HepG2 (cell line): ENCODE measurements around the gene CACNA1I. TPM values are rescaled to one million over a fixed set of nuclear protein-coding genes. Genes with fewer than 3 reads are reported as not detected.

Experiments used
- CHCHD3 ChIP-seq: sonication (generic); formaldehyde crosslinking; IDR thresholded peaks from 2 replicates; pipeline ENCODE4 v1.8.0; 2022; ENCODE audit warnings: mild to moderate bottlenecking, missing genetic modification reagents, moderate library complexity
- ELF1 ChIP-seq: sonication (generic); formaldehyde crosslinking; IDR thresholded peaks from 2 replicates; pipeline ENCODE4 v1.4.0; 2020; ENCODE audit warnings: missing genetic modification reagents
- POGZ ChIP-seq: sonication (generic); formaldehyde crosslinking; IDR thresholded peaks from 2 replicates; pipeline ENCODE4 v1.4.0; 2020; ENCODE audit warnings: mild to moderate bottlenecking, missing genetic modification reagents
- ZMYM2 ChIP-seq: sonication (generic); formaldehyde crosslinking; IDR thresholded peaks from 2 replicates; pipeline ENCODE4 v1.8.0; 2022; ENCODE audit warnings: mild to moderate bottlenecking, missing genetic modification reagents
- polyA plus RNA-seq, 8 experiments: library from polyadenylated mRNA; depleted of rRNA in 3 of 8; stranded (reverse) in 7 of 8; unstranded in 1 of 8; fragments of >200 nt; fragmentation: Illumina TruSeq in 4 of 8; extraction: Trizol in 4 of 8; gene quantifications; 2 replicates each; pipeline versions ENCODE4 v1.2.1 to v1.2.3, GENCODE V29; 2011 to 2016; ENCODE audit warnings: low read depth in 4 of 8, missing spikeins in 1 of 8, mixed read lengths in 1 of 8; ENCODE audit not compliant: insufficient read depth in 1 of 8
- total RNA-seq, 5 experiments: library from RNA; depleted of rRNA; stranded (reverse); fragments of >200 nt; fragmentation: Illumina TruSeq; extraction: Trizol; gene quantifications; 2 replicates each; pipeline ENCODE4 v1.2.3, GENCODE V29; 2016; ENCODE audit warnings: low read depth in 1 of 5
- TF ChIP-seq, protein P1 (sequence below): sonication (generic); formaldehyde crosslinking; IDR thresholded peaks from one replicate; pipeline ENCODE4 v1.5.1; 2020; ENCODE audit warnings: mild to moderate bottlenecking, missing genetic modification reagents; ENCODE audit errors: not compliant biosample characterization
- TF ChIP-seq, protein P2 (sequence below): IDR thresholded peaks from 2 replicates; pipeline ENCODE4 v1.6.1; 2018; ENCODE audit warnings: missing genetic modification reagents, mild to moderate bottlenecking, missing compliant biosample characterization
- TF ChIP-seq, protein P3 (sequence below): IDR thresholded peaks from 2 replicates; pipeline ENCODE4 v1.6.1; 2016; ENCODE audit warnings: mild to moderate bottlenecking, missing biosample characterization, missing genetic modification reagents

CACNA1I gene
- total and polyA plus RNA-seq, 2 of the 13 experiments (the other 11 are each of a cell fraction or from before 2014, with no cell fraction given) = not detected

DNA sequence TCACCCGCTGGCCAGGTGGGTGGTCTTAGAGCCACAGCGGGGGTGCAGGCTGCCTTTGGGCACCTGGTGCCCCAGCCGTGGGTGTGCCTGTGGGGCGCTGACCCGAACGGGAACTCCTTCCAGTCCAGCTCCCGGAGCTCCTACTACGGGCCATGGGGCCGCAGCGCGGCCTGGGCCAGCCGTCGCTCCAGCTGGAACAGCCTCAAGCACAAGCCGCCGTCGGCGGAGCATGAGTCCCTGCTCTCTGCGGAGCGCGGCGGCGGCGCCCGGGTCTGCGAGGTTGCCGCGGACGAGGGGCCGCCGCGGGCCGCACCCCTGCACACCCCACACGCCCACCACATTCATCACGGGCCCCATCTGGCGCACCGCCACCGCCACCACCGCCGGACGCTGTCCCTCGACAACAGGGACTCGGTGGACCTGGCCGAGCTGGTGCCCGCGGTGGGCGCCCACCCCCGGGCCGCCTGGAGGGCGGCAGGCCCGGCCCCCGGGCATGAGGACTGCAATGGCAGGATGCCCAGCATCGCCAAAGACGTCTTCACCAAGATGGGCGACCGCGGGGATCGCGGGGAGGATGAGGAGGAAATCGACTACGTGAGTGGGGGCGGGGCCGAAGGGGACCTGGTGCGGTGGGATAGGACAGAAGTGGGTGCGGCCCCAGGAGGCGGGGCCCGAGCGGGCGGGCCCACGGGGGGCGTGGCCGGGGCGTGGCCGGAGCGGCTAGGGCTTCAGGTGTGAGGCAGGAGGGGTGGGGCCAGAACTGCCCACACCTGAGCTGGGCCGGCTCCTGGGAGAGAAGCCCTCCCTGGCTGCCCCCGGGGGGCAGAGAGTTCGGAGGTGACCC lies 91.5 kb downstream of the CACNA1I start (continued):
- TF ChIP-seq, protein P1, sequence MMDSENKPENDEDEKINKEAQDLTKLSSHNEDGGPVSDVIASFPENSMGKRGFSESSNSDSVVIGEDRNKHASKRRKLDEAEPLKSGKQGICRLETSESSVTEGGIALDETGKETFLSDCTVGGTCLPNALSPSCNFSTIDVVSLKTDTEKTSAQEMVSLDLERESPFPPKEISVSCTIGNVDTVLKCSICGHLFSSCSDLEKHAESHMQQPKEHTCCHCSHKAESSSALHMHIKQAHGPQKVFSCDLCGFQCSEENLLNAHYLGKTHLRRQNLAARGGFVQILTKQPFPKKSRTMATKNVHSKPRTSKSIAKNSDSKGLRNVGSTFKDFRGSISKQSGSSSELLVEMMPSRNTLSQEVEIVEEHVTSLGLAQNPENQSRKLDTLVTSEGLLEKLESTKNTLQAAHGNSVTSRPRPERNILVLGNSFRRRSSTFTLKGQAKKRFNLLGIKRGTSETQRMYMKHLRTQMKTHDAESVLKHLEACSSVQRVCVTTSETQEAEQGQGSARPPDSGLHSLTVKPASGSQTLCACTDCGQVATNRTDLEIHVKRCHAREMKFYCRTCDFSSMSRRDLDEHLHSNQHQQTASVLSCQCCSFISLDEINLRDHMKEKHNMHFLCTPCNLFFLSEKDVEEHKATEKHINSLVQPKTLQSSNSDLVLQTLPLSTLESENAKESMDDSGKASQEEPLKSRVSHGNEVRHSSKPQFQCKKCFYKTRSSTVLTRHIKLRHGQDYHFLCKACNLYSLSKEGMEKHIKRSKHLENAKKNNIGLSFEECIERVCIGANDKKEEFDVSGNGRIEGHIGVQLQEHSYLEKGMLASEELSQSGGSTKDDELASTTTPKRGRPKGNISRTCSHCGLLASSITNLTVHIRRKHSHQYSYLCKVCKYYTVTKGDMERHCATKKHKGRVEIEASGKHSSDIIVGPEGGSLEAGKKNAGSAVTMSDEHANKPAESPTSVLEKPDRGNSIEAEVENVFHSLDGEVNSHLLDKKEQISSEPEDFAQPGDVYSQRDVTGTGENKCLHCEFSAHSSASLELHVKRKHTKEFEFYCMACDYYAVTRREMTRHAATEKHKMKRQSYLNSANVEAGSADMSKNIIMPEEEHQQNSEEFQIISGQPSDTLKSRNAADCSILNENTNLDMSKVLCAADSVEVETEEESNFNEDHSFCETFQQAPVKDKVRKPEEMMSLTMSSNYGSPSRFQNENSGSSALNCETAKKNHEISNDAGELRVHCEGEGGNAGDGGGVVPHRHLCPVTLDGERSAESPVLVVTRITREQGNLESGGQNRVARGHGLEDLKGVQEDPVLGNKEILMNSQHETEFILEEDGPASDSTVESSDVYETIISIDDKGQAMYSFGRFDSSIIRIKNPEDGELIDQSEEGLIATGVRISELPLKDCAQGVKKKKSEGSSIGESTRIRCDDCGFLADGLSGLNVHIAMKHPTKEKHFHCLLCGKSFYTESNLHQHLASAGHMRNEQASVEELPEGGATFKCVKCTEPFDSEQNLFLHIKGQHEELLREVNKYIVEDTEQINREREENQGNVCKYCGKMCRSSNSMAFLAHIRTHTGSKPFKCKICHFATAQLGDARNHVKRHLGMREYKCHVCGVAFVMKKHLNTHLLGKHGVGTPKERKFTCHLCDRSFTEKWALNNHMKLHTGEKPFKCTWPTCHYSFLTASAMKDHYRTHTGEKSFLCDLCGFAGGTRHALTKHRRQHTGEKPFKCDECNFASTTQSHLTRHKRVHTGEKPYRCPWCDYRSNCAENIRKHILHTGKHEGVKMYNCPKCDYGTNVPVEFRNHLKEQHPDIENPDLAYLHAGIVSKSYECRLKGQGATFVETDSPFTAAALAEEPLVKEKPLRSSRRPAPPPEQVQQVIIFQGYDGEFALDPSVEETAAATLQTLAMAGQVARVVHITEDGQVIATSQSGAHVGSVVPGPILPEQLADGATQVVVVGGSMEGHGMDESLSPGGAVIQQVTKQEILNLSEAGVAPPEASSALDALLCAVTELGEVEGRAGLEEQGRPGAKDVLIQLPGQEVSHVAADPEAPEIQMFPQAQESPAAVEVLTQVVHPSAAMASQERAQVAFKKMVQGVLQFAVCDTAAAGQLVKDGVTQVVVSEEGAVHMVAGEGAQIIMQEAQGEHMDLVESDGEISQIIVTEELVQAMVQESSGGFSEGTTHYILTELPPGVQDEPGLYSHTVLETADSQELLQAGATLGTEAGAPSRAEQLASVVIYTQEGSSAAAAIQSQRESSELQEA = no peak
- TF ChIP-seq ZMYM2 (CRISPR knock-in tag) = no peak
- TF ChIP-seq, protein P2, sequence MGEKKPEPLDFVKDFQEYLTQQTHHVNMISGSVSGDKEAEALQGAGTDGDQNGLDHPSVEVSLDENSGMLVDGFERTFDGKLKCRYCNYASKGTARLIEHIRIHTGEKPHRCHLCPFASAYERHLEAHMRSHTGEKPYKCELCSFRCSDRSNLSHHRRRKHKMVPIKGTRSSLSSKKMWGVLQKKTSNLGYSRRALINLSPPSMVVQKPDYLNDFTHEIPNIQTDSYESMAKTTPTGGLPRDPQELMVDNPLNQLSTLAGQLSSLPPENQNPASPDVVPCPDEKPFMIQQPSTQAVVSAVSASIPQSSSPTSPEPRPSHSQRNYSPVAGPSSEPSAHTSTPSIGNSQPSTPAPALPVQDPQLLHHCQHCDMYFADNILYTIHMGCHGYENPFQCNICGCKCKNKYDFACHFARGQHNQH (CRISPR knock-in tag) = no peak
- no peak for TF ChIP-seq CHCHD3 (CRISPR knock-in tag)
- no peak for TF ChIP-seq POGZ (CRISPR knock-in tag)
- no peak for TF ChIP-seq ELF1 (CRISPR knock-in tag)
- TF ChIP-seq, protein P3, sequence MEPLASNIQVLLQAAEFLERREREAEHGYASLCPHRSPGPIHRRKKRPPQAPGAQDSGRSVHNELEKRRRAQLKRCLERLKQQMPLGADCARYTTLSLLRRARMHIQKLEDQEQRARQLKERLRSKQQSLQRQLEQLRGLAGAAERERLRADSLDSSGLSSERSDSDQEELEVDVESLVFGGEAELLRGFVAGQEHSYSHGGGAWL (CRISPR knock-in tag) = no peak
